ENCODE data around the gene PSMC1.

Gene PSMC1

DNA sequence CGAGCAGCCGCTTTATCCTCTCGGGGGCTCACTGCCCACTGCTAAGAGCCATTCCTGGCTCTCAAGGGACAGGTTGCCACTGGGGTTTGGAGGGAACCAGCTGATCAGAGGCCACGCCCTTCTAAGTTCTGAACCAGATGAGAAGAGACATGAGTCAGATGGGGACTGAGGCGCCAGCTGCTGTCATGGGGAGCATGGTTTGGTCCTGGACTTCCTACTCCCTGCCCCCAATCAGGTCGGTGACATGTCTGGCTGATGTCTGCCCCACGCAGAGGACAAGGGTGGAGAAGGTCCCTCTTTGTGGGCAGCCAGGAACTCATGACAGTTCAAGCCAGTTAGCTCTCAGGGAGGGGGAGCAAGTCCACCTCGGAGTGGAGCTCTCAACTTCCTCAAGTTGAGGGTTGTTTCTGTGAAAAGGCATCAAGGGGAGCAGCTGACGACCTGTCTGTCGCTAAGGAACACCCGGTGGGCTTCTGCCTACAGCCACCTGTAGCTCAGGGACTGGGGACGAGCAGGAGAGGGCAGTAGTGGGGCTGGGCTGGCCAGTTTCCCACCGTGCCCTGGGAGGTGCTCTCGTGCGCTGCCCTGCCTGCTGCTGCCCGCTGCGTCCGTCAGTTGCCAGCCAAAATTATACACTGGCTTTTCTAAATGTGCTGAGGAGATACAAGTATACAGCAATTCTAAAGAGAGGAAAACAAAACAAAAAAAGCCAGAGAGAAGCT is 20.5 kb downstream of the PSMC1 start:
- DNase-seq = no peak

DNA sequence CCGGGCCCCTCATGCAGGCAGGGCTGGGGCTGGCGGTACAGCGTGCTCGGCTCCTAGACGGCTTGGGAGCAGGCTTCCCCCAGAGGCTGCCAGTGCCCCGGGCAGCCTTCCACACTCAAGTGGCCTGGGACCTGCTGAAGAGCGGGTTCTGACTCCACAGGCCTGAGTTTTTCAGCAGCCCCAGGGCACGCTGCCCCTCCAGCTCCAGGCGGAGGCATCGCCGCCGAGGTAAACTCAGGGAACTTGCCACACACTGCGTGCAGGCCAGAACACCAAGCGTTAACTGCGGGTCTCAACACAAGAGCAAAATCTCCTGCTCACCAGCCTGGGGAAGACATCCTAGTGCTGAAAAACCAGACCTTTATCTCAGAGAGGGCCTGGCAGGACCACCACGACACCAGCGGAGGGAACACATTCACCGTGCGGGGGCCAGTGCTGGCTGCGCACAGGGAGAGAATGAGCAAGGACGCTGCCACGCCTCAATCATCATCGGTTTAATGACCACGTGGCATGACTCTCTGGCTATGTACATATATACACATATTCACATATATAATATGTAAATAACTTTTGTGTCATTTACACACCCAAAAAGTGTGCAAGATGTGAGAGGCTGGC is 21.3 kb downstream of the PSMC1 start:
- no peak for DNase-seq

GRCh38 chr14:90278199-90279175 is 22.1 kb downstream of the PSMC1 start:
- DNase-seq = no peak

GRCh38 chr14:90280096-90280495 is 23.7 kb downstream of the PSMC1 start:
- DNase-seq = no peak

DNA sequence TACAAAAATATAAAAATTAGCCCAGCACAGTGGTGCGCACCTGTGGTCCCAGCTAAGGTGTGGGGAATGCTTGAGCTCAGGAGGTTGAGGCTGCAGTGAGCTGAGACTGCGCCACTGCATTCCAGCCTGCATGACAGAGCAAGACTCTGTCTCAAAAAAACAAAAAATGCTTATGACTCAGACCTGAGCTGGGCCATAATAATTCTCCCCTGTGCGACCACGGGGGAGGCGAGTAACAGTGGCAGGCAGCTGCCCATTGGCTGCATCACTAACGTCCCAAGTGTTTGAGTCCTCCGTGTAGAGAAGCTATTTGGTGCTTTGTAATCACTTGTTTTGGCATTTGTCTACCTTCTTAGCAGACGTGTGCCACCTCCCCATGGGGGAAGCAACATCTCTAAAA is 24.9 kb downstream of the PSMC1 start:
- no peak for DNase-seq

GRCh38 chr14:90281756-90282155 is 25.4 kb downstream of the PSMC1 start:
- DNase-seq = no peak

DNA sequence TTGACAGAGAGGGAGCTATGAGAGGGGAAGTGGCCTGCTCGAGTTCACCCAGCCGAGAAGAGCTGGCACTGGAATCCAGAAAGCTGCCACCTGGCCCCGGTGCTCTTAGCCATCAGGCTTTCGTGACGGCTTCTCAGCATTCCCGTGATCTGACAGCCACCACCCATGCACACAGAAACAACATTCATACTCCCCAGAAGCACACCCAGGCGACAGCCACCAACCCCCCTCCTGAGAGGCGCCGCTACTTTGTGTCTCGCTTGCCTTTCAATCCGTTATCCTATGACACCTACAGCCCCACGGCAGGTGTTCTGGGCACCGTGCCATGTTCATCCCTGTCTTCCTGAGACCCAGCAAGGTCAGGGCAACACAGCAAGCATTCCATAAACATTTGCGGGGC is 31.4 kb downstream of the PSMC1 start:
- no peak for DNase-seq

GRCh38 chr14:90288651-90289355 is 32.5 kb downstream of the PSMC1 start:
- DNase-seq = peak; percentile 51

DNA sequence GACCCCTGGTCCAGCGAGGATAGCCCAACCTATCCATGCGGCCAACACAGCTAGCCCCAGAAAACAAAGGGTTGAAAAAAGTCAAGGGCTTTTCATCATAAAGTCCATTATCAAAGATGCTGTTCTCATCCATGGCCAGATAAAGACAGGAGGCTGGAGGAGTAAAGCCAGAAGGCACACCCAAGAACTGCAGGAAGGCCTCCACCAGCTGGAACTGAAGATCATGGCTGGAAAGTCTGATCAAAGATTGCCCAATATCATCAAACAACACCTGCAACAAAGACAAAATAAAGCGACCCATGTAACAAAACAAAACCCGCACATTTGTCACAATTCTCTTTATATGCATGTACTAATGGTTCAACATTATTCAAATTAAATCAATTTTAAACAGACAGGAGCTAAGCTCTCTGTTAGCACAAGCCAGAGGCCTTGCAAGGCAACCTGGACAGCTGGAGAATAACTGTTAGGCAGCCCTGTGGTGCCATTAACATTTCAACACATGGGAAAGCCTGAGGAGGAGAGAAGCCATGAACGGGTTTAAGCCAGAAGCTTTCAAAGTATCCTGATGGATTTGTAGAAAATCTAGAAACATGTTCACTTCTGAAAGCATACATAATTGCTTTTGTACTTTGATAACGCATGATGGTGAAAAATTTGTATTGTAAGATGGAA is 34.1 kb downstream of the PSMC1 start:
- no peak for DNase-seq

DNA sequence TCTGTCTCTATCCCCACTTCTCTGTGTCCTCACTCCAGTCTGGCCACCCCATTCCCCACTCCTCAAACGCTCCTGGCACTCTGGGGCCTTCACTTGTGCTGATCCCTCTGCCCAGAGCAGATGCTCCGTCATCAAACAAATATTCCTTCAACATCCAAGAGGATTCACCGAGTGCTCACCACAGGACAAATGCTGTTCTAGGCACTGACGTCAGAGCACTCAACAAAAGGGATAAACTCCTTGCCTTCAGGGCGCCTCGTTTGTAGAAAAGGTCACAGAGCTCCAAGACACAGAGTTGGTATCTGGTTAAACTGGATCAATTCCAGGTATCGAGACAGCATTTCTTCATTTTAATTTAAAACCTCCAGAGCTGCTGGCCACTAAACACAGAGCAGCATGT is 35.3 kb downstream of the PSMC1 start:
- DNase-seq = no peak

- no peak for DNase-seq
These were observed 37.7 kb downstream of the PSMC1 start for GRCh38 chr14:90293766-90294730.

DNA sequence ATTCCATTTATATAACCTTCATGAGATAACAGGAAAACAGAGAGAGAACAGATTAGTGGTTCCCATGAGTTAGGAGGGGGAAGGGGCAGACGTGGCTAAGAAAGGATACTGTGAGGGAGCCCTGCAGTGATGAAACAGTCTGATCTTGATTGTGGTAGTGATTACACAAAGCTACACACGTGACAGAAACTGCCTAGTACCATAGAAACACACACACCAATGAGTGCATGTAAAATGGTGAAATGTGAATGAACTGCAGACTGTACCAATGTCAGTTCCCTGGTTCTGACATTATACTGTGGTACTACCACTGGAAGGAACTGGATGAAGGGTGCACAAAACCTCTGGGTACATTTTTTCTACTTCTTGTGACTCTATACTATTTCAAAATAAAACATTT is 38.5 kb downstream of the PSMC1 start:
- no peak for DNase-seq

DNA sequence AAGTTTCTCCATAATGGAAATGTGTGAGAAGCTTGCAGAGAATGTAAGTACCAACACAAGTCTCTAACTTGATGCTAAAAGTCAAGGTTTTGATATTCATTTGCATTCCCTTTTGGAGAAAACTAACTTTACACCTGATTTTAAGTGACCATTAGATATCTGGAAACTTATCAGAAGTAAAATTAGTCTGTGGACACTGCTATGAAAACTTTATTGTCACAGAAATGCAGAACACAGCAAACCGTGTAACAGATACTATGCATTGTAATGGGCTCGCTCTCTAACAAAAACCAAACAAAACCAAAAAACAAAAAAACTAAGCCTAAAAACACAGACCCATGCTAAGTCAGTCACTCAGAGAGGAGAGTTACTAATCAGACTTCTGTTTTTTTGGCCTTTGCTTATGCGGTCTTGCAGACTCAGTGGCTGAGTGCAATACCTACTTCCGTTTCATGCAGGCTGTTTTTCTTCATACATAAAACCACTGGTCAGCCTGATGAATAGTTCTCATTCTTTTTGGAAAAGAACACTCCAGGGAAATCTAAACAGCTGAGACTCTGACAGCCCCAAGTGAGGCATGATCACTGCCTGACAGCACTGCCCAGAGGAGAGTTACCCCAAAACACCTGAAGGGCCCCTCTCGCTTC is 39.6 kb downstream of the PSMC1 start:
- no peak for DNase-seq

- no peak for DNase-seq
These were observed 40.3 kb downstream of the PSMC1 start for GRCh38 chr14:90296641-90297040.

- DNase-seq = no peak
These were observed 41.7 kb downstream of the PSMC1 start for GRCh38 chr14:90297876-90298629.

DNA sequence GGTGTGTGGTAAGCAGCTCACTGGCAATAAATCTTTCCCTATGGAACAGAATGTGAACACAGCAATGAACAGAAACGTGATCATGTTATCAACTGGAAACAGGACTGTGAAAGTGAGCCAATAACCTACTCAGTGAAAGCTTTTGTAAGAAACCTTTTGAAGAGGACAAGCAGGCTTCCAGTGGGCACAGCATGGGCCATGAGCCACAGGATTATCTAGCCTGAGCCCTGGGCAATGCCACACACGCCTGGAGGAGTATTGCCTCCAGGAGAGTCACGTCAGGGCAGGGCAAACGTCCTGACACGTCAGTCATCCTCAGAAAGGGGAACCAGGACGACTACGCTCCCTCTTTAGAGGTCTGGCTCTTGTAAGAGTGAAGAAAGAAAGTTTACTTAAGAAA is 43.1 kb downstream of the PSMC1 start:
- DNase-seq = no peak

GRCh38 chr14:90300611-90301047 is 44.3 kb downstream of the PSMC1 start:
- no peak for DNase-seq

DNA sequence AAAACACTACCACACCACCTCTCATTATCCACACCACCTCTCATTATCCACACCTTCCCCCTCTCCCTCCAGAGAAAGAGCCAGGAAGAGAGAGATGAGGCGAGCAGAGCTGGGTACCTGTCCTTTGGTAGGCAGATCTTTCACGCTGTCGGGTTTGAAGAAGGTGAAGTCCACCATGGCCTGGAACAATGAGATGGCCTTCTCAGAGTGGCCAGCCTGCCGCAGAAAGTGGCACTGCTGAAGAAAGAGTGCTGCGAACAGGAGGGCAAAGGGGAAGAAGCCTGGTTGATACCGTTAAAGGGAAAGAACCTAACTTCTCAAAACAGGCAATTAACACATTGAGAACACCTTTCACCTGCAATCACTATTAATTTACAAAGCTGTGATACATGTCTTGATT is 44.8 kb downstream of the PSMC1 start:
- DNase-seq = no peak

- no peak for DNase-seq
These were observed 45.3 kb downstream of the PSMC1 start for GRCh38 chr14:90301668-90302090.
